ENCODE measurements around the gene BCL2L13.

- TF ChIP-seq EZH2 (IDR thresholded peaks at IDR 0.05; ENCODE audit: borderline replicate concordance, insufficient read depth, low read length, poor library complexity, severe bottlenecking): no peak
- TF ChIP-seq CTCF (IDR thresholded peaks at IDR 0.05; ENCODE audit: poor library complexity, severe bottlenecking): no peak
- no peak for TF ChIP-seq SMC3 (conservative IDR thresholded peaks at IDR 0.05; ENCODE audit: poor library complexity)
- no peak for TF ChIP-seq MXI1 (conservative IDR thresholded peaks at IDR 0.05; ENCODE audit: poor library complexity, severe bottlenecking)
- TF ChIP-seq REST (IDR thresholded peaks at IDR 0.05; ENCODE audit: borderline replicate concordance): no peak
- no peak for TF ChIP-seq EP300 (conservative IDR thresholded peaks at IDR 0.05; ENCODE audit: poor library complexity, severe bottlenecking)
- no peak for TF ChIP-seq TAF1 (IDR thresholded peaks at IDR 0.05; ENCODE audit: low read depth)
- TF ChIP-seq POLR2AphosphoS5 (IDR thresholded peaks at IDR 0.05): no peak
Observed at GRCh38 chr22:17672417-17672991, 33.9 kb downstream of the BCL2L13 start.

Measured in neural cell (in vitro differentiated cells).